Activated gamma-delta T cell (primary cell): ENCODE measurements around the gene BBOX1.
"Not testable (repeated sequence)": the region's sequence is repeated elsewhere in the genome, so short reads cannot be mapped to it uniquely, and the experiment has no call there.

Experiments
- DNase-seq: peaks from one replicate; lab custom pipeline; 2025; lab: John Stamatoyannopoulos, UW

Gene BBOX1

GRCh38 chr11:27083782-27084181 is 43.2 kb downstream of the BBOX1 start:
- DNase-seq = no peak

GRCh38 chr11:27084518-27084917 is 43.9 kb downstream of the BBOX1 start:
- no peak for DNase-seq

- DNase-seq = no peak
Observed at GRCh38 chr11:27085111-27085510, 44.5 kb downstream of the BBOX1 start.

DNA sequence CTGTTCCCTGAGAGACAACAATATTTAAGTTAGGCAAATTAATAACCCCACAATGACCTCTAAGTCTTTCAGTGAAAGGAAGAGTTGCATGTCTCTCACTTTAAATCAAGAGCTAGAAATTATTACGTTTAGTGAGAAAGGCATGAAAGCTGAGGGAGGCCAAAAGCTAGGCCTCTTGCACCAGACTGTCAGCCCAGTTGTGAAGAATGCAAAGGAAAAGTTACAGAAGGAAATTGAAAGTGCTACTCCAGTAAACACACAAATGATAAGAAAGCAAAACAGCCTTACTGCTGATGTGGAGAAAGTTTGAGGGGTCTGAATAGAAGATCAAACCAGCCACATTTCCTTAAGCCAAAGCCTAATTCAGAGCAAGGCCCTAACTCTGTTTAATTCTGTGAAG is 45.0 kb downstream of the BBOX1 start:
- no peak for DNase-seq

- DNase-seq = no peak
Observed at GRCh38 chr11:27087432-27087831, 46.8 kb downstream of the BBOX1 start.

- no peak for DNase-seq
Observed at GRCh38 chr11:27088353-27088752, 47.7 kb downstream of the BBOX1 start.

DNA sequence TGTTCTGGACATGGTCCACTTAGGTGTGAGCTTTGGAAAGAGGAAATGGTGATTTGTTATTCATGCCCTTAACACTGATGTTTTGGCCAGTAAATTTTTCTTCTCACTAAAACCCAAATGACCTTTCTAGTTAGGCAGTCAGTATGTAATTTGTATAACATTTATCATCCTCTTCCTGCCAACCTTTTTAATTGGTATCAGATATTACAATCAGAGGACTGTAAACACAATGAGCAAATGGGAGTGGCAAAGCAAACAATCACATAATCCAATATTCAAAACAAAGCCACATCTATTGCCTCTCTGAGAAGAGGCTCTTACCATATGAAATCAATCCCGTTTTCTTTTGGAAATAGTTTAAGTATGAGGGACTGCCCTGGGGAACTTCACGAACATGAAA is 49.1 kb downstream of the BBOX1 start:
- DNase-seq = no peak

- DNase-seq = not testable (repeated sequence)
Observed at GRCh38 chr11:27090357-27090948, 49.8 kb downstream of the BBOX1 start.

DNA sequence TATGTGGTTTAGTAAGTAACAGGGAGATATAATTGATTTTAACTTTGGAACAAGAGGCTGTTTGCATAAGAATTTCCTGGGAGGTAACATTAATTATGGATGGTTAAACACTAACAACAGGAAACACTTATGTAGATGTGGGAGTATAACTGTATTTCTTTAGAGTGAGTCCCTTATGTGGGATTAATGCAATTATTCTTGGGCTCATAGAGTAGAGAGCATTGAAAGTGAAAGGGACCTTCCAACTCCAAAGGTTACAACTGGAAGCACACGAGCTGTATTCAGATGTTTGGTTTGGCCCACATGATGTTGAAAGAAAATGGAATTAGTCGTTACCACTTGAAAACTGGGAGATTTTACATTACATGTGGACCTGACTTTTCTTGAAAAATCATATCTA is 53.5 kb downstream of the BBOX1 start:
- DNase-seq = no peak

DNA sequence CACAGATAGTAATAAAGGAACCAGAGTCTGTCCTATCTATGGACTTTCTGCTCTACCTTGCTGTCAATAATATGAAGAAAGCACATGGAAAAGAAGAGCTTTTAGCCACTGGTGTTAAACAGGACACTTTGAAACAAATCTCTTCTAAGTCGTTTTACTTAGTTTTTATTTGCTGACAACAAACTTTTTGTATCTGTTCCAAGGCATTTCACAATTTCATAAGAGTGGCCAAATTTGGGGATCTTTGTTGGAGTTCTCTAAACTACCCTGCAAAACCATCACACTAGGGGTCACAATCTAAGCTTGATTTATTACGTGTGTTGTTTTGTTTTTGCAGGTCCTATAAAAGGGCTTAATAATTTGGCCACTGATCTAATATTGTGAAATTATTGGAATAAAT is 54.4 kb downstream of the BBOX1 start:
- no peak for DNase-seq

DNA sequence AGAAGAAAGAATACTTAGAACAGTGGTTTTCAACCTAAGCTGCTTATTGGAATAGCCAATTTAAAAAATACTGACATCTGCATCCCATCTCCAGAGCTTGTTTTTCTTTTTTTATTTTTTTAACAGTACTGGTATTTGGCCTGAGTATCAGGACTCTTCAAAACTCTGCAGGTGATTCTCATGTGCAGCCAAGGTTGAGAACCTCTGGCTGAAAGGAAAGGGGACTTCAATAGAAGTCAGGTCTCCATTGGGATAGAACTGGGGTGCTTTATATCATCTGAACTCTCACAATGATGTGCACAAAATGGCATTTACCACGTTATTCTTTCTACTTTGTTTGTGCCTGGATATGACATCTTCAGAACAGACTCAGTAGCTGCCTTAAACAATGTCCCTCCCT is 55.3 kb downstream of the BBOX1 start:
- DNase-seq = no peak

DNA sequence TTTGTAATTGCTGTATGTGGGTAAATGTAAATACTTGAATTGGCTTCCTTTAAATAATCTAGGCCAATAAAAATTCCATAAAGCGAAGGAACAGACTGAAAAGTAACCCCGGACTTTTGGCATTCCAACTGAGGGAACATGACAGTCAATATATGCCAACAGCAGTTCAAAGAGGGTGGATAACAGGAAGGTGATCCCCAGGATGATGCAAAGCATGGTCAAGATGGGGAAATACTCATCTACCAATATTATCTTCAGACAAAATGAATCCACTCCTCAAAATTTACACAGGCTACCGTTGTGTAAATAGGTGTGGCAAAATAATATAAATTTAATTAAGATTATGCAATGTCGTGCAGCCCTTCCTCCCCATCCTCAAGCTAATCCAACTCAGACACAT is 56.9 kb downstream of the BBOX1 start:
- no peak for DNase-seq

DNA sequence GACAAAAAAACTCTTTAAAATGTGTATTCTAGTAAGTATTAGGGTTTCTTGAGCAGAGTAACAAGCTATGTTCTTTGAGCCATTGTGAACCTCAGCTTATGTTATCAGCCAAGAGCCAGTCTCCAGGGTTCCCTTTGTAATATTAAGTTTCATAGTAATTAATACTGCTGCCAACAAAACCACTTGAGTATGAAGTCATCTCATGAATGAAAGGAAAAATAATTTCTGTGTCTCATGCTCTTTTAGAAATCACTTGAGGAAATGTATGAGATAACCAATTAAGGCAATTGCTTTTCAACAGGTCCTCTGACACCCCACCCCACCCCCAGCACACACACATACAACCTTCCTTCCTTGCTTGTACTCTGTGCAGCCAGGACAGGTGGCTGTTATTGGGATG is 59.9 kb downstream of the BBOX1 start:
- no peak for DNase-seq

GRCh38 chr11:27107548-27107947 is 66.9 kb downstream of the BBOX1 start:
- DNase-seq = no peak

DNA sequence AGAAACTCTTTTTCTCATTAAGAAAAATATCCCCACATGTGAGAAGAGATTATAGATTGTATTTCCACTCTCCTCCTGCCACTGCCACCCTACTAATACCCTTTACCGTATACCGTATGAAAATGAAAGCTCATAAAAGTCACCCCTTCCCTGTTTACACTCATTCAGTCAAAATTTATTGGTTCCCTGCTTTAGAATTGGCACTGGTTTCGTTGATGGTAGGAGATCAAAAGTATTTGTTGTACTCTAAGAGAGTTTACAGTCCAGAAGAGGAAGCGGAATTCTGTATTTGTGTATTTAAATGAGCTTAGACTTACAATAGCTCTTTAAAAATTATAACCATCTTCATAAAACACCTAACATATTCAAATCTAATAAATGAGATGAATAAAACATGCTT is 68.2 kb downstream of the BBOX1 start:
- no peak for DNase-seq

DNA sequence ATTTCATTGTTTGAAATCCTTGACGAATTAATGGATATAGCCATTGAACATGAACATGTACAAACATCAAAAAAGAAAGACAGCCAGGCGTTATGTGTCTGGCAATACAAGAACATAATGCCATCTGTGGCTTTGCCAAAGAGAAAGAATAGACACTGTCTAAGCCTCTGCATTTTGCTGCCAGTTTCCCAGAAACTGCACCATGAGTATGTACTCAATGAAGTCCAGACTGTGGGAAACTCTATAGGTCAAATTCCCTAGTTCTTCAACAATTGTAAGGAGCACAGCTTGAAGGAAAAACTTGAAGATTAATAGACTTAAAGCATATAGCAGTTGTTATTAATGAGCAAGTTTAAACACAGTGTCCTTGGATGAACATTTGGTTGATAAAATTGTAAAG is 71.3 kb downstream of the BBOX1 start:
- DNase-seq = no peak

DNA sequence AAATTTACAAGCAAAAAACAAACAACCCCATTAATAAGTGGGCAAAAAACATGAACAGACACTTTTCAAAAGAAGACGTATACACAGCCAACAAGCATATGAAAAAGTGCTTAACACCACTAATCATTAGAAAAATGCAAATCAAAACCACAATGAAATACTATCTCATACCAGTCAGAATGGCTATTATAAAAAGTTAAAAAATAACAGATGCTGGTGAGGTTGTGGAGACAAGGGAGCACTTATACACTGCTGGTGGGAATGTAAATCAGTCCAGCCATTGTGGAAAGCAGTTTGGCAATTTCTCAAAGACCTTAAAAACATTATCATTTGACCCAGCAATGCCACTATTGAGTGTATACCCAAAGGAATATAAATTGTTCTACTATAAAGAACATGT is 72.3 kb downstream of the BBOX1 start:
- DNase-seq = no peak

GRCh38 chr11:27115051-27115650 is 74.5 kb downstream of the BBOX1 start:
- no peak for DNase-seq

DNA sequence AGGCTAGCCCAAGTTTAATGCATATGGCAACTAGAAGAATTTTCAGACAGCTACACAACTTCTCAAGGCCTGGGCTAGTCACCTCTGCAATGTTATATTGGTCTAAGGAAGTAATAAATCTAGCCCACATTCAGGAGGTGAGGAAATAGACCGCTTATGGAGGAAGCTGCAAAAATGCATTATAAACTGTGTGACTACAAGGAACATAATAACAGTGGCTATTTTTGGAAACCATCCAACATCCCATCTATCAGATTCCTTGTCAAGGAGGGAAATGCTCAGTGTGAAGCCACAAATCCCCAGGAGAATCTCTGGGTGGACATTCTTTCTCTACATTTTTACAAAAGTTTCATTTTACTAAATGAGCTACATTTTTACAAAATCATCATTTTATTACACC is 76.1 kb downstream of the BBOX1 start:
- DNase-seq = no peak

DNA sequence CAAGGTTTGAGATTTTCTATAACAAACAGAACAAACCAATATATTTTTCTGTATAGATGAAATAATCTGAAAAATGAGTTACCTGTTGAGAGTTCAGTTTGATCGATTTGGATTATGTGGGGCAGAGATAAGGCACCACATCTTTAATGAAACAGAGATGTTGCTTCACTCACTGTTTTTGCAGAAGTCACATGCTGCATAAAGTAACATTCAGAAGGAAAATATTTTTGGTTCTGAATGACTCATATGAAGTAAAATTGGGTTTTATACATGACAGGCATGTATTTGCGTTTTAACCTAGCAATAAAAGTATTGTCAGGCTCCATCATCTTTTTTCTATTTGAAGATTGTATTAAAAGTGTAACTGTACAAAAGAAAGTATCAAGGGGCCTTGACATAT is 77.8 kb downstream of the BBOX1 start:
- DNase-seq = no peak

GRCh38 chr11:27118949-27119348 is 78.3 kb downstream of the BBOX1 start:
- no peak for DNase-seq

DNA sequence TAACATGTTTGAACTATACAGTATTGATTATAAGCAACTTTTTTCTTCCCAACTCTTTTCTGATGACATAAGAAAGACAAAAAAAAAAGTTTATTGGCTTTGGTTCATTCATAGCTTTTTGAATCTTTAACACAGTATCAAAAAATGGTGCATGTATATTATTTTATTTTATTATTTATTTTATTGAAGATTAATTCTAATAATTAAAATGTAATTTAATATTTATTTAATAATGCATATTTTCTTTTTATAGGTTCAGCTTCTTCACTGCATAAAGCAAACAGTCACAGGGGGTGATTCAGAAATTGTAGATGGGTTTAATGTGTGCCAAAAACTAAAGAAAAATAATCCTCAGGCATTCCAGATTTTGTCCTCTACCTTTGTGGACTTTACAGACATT is 78.8 kb downstream of the BBOX1 start:
- no peak for DNase-seq

DNA sequence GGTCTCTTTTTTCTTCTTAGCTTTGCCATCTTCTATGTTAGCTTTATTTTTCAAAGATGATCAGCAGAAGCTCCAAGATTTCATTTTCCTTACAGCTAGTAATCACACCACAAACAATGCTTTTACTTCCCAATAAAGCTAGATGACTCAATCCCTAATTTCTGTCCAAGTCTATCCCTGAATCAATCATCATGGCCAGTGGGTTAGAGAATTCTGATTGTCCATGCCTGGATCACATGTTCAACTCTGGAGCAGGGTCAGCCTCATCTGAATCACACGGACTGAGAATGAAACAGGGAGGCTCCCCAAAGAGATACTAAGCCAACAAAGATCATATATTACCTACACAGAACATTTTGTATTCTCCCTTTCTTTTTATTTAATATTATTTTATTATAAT is 79.6 kb downstream of the BBOX1 start:
- no peak for DNase-seq

DNA sequence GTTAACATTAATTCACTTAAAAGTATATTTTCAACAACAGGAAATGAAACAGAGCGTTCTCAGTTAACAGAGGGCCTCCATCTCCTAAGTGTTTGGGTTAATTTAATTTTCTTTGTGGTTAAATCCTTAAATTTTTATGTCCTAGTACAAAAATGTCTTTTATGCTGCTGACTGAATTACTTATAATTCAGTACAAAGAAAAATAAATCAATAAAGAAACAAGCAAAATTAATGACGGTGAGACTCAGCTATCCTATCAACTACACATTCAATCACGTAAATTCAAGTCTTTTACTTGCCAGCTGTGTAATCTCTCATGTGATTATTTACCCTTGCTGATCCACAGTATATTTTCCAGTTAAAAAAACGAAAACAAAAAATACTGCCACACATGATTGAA is 81.4 kb downstream of the BBOX1 start:
- DNase-seq = no peak
